Astrocyte of the spinal cord (primary cell): ENCODE results near the gene TRIM42.

Source experiments
- DNase-seq: peaks from one replicate; pipeline ENCODE4 v3.0.0; 2011; ENCODE audit warnings: low read depth, low spot score
- H3K4me3 ChIP-seq: 2 replicates; pipeline ENCODE4 v1.5.1; 2011; ENCODE audit warnings: low read depth, mild to moderate bottlenecking, low read length, moderate library complexity
- CTCF ChIP-seq: IDR thresholded peaks from 2 replicates; pipeline ENCODE4 v1.5.1; 2012; ENCODE audit warnings: low read depth, mild to moderate bottlenecking, low read length, inconsistent platforms
- in situ Hi-C: cut with HindIII; loops from 2 replicates; pipeline ENCODE4 v1.10.0; 2017; ENCODE audit warnings: low sequenced_read_pairs

The TRIM42 gene

GRCh38 chr3:140705954-140706353, 28.1 kb downstream of the TRIM42 start:
- no peak for DNase-seq
- no peak for TF ChIP-seq CTCF
- in situ Hi-C loops: no loop called here

GRCh38 chr3:140706360-140706759, 28.5 kb downstream of the TRIM42 start:
- DNase-seq: no peak
- H3K4me3 ChIP-seq: no peak overlapping the region
- in situ Hi-C loops: no loop called here
- TF ChIP-seq CTCF: no peak

More at GRCh38 chr3:140705954-140706353, 28.1 kb downstream of the TRIM42 start:
- H3K4me3 ChIP-seq: no peak overlapping the region

GRCh38 chr3:140708815-140709214, 31.0 kb downstream of the TRIM42 start:
- no peak for DNase-seq
- no peak overlapping the region for H3K4me3 ChIP-seq
- no peak for TF ChIP-seq CTCF
- in situ Hi-C loops: no loop called here

- in situ Hi-C loops: no loop called here
- DNase-seq: no peak
- TF ChIP-seq CTCF: no peak
These were observed 31.9 kb downstream of the TRIM42 start for GRCh38 chr3:140709751-140710150.

GRCh38 chr3:140710711-140711389, 33.0 kb downstream of the TRIM42 start:
- DNase-seq: no peak
- H3K4me3 ChIP-seq: no peak overlapping the region
- no peak for TF ChIP-seq CTCF
- in situ Hi-C loops: no loop called here

More at GRCh38 chr3:140709751-140710150, 31.9 kb downstream of the TRIM42 start:
- no peak overlapping the region for H3K4me3 ChIP-seq

GRCh38 chr3:140711390-140712035, 33.6 kb downstream of the TRIM42 start:
- in situ Hi-C loops: no loop called here
- no peak for DNase-seq
- H3K4me3 ChIP-seq: no peak overlapping the region
- TF ChIP-seq CTCF: no peak
